WTC11 (cell line): ENCODE data around the gene NRG3. TPM values are rescaled to one million over a fixed set of nuclear protein-coding genes. Genes with fewer than 3 reads are reported as not detected.

Experiments
- ATAC-seq: fragments of 200-7000 bp; cut with Tn5 transposase; 2 replicates; pipeline ENCODE4 v1.10.0; 2021; ENCODE audit warnings: mild to moderate bottlenecking, moderate library complexity
- CTCF ChIA-PET: fragments of 300-600 bp; sonication (Branson Sonifier 250); formaldehyde crosslinking; loops from one replicate; lab custom pipeline; 2021; ENCODE audit warnings: antibody characterized with exemption; lab: Charles Lee
- POLR2A ChIA-PET: fragments of 350-600 bp; sonication (Branson Sonifier 250); formaldehyde crosslinking; loops from one replicate; lab custom pipeline; 2021; ENCODE audit warnings: antibody characterized with exemption; lab: Charles Lee
- DNase-seq: peaks from one replicate; pipeline ENCODE4 v3.0.0; 2021; ENCODE audit warnings: low spot score
- H3K27ac Mint-ChIP-seq: 2 replicates; pipeline ENCODE4 v1.8.0; 2021; ENCODE audit warnings: mixed read lengths
- H3K27me3 Mint-ChIP-seq: 2 replicates; pipeline ENCODE4 v1.8.0; 2021; ENCODE audit warnings: low read depth, mild to moderate bottlenecking, moderate library complexity, mixed read lengths
- H3K36me3 Mint-ChIP-seq: 2 replicates; pipeline ENCODE4 v1.8.0; 2021; ENCODE audit warnings: mixed read lengths
- H3K4me1 Mint-ChIP-seq: 2 replicates; pipeline ENCODE4 v1.8.0; 2022; ENCODE audit warnings: mixed read lengths
- H3K4me3 Mint-ChIP-seq: 2 replicates; pipeline ENCODE4 v1.8.0; 2021; ENCODE audit warnings: mild to moderate bottlenecking, moderate library complexity, mixed read lengths
- H3K9me3 Mint-ChIP-seq: 2 replicates; pipeline ENCODE4 v1.8.0; 2021; ENCODE audit warnings: mixed read lengths
- ATF1 ChIP-seq: sonication (generic); formaldehyde crosslinking; IDR thresholded peaks from 2 replicates; pipeline ENCODE4 v1.8.1; 2023; ENCODE audit warnings: mild to moderate bottlenecking, moderate library complexity, missing genetic modification reagents
- EMX1 ChIP-seq: fragments of 250-450 bp; sonication (Bioruptor Pico); IDR thresholded peaks from 2 replicates; pipeline ENCODE4 v1.8.0; 2021; ENCODE audit warnings: mild to moderate bottlenecking
- JUN ChIP-seq: sonication (generic); formaldehyde crosslinking; IDR thresholded peaks from 2 replicates; pipeline ENCODE4 v1.8.0; 2023; ENCODE audit warnings: mild to moderate bottlenecking, missing genetic modification reagents
- KAT7 ChIP-seq: sonication (generic); formaldehyde crosslinking; IDR thresholded peaks from 2 replicates; pipeline ENCODE4 v1.8.1; 2023; ENCODE audit warnings: missing genetic modification reagents, mild to moderate bottlenecking, borderline replicate concordance
- NR2C2 ChIP-seq: sonication (generic); formaldehyde crosslinking; IDR thresholded peaks from 2 replicates; pipeline ENCODE4 v1.8.0; 2022; ENCODE audit warnings: mild to moderate bottlenecking, missing genetic modification reagents
- PREB ChIP-seq: sonication (generic); formaldehyde crosslinking; IDR thresholded peaks from 2 replicates; pipeline ENCODE4 v1.8.1; 2022; ENCODE audit warnings: mild to moderate bottlenecking, missing genetic modification reagents, moderate library complexity, borderline replicate concordance
- RORB ChIP-seq: fragments of 250-450 bp; sonication (Bioruptor Pico); IDR thresholded peaks from 2 replicates; pipeline ENCODE4 v1.9.0; 2021; ENCODE audit warnings: mild to moderate bottlenecking
- STAT6 ChIP-seq: sonication (generic); formaldehyde crosslinking; conservative IDR thresholded peaks from 2 replicates; pipeline ENCODE4 v1.8.1; 2023; ENCODE audit warnings: mild to moderate bottlenecking, low read depth, missing genetic modification reagents, moderate library complexity
- TEAD1 ChIP-seq: sonication (generic); formaldehyde crosslinking; IDR thresholded peaks from 2 replicates; pipeline ENCODE4 v1.8.0; 2022; ENCODE audit warnings: mild to moderate bottlenecking, missing genetic modification reagents
- USF1 ChIP-seq: sonication (generic); formaldehyde crosslinking; IDR thresholded peaks from 2 replicates; pipeline ENCODE4 v1.8.0; 2022; ENCODE audit warnings: mild to moderate bottlenecking, missing genetic modification reagents
- ZNF121 ChIP-seq: sonication (generic); formaldehyde crosslinking; IDR thresholded peaks from 2 replicates; pipeline ENCODE4 v1.8.0; 2023; ENCODE audit warnings: missing genetic modification reagents
- ZNF219 ChIP-seq: sonication (generic); formaldehyde crosslinking; IDR thresholded peaks from 2 replicates; pipeline ENCODE4 v1.8.0; 2023; ENCODE audit warnings: missing genetic modification reagents, mild to moderate bottlenecking, borderline replicate concordance
- total RNA-seq: library from RNA; stranded (reverse); gene quantifications from 3 replicates; pipeline ENCODE4 v1.2.3, GENCODE V29; 2021
- TF ChIP-seq, protein P1 (sequence below): sonication (generic); formaldehyde crosslinking; IDR thresholded peaks from 2 replicates; pipeline ENCODE4 v1.8.1; 2023; ENCODE audit warnings: mild to moderate bottlenecking, missing genetic modification reagents, moderate library complexity
- TF ChIP-seq, protein P2 (sequence below): sonication (generic); formaldehyde crosslinking; IDR thresholded peaks from 2 replicates; pipeline ENCODE4 v1.8.0; 2022; ENCODE audit warnings: mild to moderate bottlenecking, missing genetic modification reagents
- TF ChIP-seq, protein P3 (sequence below): sonication (generic); formaldehyde crosslinking; IDR thresholded peaks from 2 replicates; pipeline ENCODE4 v1.8.1; 2022; ENCODE audit warnings: low read depth, mild to moderate bottlenecking, moderate library complexity, missing genetic modification reagents, borderline replicate concordance
- TF ChIP-seq, protein P4 (sequence below): fragments of 250-450 bp; sonication (Bioruptor Pico); IDR thresholded peaks from 2 replicates; pipeline ENCODE4 v1.8.0; 2021; ENCODE audit warnings: mild to moderate bottlenecking
- TF ChIP-seq, protein P5 (sequence below): sonication (generic); formaldehyde crosslinking; IDR thresholded peaks from 2 replicates; pipeline ENCODE4 v1.8.1; 2023; ENCODE audit warnings: mild to moderate bottlenecking, missing genetic modification reagents
- TF ChIP-seq, protein P6 (sequence below): sonication (generic); formaldehyde crosslinking; IDR thresholded peaks from 2 replicates; pipeline ENCODE4 v1.8.0; 2022; ENCODE audit warnings: missing genetic modification reagents

NRG3 gene
- total RNA-seq, 1 experiment from 2014 or later: 7.0 TPM

GRCh38 chr10:82544377-82544776, 669.4 kb downstream of the NRG3 start:
- ChIA-PET POLR2A (no interaction called here), CTCF (no interaction called here)
- H3K9me3 Mint-ChIP-seq: peaks cover 6% of the 10 kb centered on the region; the same call in 1 of the 2 replicates
- no peak for DNase-seq
- TF ChIP-seq ZNF219 (CRISPR knock-in tag) (no peak), EMX1 (CRISPR knock-in tag) (no peak), KAT7 (CRISPR knock-in tag) (no peak), RORB (no peak), JUN (no peak), ZNF121 (CRISPR knock-in tag) (no peak), NR2C2 (CRISPR knock-in tag) (no peak), USF1 (CRISPR knock-in tag) (no peak), PREB (CRISPR knock-in tag) (no peak), ATF1 (no peak), STAT6 (CRISPR knock-in tag) (no peak), TEAD1 (CRISPR knock-in tag) (no peak)
- TF ChIP-seq, protein P1, sequence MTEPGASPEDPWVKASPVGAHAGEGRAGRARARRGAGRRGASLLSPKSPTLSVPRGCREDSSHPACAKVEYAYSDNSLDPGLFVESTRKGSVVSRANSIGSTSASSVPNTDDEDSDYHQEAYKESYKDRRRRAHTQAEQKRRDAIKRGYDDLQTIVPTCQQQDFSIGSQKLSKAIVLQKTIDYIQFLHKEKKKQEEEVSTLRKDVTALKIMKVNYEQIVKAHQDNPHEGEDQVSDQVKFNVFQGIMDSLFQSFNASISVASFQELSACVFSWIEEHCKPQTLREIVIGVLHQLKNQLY: no peak
- TF ChIP-seq, protein P2, sequence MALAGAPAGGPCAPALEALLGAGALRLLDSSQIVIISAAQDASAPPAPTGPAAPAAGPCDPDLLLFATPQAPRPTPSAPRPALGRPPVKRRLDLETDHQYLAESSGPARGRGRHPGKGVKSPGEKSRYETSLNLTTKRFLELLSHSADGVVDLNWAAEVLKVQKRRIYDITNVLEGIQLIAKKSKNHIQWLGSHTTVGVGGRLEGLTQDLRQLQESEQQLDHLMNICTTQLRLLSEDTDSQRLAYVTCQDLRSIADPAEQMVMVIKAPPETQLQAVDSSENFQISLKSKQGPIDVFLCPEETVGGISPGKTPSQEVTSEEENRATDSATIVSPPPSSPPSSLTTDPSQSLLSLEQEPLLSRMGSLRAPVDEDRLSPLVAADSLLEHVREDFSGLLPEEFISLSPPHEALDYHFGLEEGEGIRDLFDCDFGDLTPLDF: no peak
- TF ChIP-seq, protein P3, sequence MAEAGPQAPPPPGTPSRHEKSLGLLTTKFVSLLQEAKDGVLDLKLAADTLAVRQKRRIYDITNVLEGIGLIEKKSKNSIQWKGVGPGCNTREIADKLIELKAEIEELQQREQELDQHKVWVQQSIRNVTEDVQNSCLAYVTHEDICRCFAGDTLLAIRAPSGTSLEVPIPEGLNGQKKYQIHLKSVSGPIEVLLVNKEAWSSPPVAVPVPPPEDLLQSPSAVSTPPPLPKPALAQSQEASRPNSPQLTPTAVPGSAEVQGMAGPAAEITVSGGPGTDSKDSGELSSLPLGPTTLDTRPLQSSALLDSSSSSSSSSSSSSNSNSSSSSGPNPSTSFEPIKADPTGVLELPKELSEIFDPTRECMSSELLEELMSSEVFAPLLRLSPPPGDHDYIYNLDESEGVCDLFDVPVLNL (CRISPR knock-in tag): no peak
- TF ChIP-seq, protein P4, sequence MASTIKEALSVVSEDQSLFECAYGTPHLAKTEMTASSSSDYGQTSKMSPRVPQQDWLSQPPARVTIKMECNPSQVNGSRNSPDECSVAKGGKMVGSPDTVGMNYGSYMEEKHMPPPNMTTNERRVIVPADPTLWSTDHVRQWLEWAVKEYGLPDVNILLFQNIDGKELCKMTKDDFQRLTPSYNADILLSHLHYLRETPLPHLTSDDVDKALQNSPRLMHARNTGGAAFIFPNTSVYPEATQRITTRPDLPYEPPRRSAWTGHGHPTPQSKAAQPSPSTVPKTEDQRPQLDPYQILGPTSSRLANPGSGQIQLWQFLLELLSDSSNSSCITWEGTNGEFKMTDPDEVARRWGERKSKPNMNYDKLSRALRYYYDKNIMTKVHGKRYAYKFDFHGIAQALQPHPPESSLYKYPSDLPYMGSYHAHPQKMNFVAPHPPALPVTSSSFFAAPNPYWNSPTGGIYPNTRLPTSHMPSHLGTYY: no peak
- TF ChIP-seq, protein P5, sequence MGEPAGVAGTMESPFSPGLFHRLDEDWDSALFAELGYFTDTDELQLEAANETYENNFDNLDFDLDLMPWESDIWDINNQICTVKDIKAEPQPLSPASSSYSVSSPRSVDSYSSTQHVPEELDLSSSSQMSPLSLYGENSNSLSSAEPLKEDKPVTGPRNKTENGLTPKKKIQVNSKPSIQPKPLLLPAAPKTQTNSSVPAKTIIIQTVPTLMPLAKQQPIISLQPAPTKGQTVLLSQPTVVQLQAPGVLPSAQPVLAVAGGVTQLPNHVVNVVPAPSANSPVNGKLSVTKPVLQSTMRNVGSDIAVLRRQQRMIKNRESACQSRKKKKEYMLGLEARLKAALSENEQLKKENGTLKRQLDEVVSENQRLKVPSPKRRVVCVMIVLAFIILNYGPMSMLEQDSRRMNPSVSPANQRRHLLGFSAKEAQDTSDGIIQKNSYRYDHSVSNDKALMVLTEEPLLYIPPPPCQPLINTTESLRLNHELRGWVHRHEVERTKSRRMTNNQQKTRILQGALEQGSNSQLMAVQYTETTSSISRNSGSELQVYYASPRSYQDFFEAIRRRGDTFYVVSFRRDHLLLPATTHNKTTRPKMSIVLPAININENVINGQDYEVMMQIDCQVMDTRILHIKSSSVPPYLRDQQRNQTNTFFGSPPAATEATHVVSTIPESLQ (CRISPR knock-in tag): no peak
- TF ChIP-seq, protein P6, sequence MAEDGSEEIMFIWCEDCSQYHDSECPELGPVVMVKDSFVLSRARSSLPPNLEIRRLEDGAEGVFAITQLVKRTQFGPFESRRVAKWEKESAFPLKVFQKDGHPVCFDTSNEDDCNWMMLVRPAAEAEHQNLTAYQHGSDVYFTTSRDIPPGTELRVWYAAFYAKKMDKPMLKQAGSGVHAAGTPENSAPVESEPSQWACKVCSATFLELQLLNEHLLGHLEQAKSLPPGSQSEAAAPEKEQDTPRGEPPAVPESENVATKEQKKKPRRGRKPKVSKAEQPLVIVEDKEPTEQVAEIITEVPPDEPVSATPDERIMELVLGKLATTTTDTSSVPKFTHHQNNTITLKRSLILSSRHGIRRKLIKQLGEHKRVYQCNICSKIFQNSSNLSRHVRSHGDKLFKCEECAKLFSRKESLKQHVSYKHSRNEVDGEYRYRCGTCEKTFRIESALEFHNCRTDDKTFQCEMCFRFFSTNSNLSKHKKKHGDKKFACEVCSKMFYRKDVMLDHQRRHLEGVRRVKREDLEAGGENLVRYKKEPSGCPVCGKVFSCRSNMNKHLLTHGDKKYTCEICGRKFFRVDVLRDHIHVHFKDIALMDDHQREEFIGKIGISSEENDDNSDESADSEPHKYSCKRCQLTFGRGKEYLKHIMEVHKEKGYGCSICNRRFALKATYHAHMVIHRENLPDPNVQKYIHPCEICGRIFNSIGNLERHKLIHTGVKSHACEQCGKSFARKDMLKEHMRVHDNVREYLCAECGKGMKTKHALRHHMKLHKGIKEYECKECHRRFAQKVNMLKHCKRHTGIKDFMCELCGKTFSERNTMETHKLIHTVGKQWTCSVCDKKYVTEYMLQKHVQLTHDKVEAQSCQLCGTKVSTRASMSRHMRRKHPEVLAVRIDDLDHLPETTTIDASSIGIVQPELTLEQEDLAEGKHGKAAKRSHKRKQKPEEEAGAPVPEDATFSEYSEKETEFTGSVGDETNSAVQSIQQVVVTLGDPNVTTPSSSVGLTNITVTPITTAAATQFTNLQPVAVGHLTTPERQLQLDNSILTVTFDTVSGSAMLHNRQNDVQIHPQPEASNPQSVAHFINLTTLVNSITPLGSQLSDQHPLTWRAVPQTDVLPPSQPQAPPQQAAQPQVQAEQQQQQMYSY (CRISPR knock-in tag): no peak
- TF ChIP-seq, all 79 proteins: peak for 0
- Mint-ChIP-seq H3K4me3 (no peak overlapping the region), H3K4me1 (0 out of 2 replicates have a peak, but pooled peaks cover 3% of the 10 kb centered on the region), H3K36me3 (no peaks in the 10 kb centered on the region), H3K27me3 (no peaks in the 10 kb centered on the region), H3K27ac (no peak overlapping the region)
- no peak for ATAC-seq
